ENCODE measurements around the gene TNNI2. TPM values are rescaled to one million over a fixed set of nuclear protein-coding genes. Genes with fewer than 3 reads are reported as not detected.

TNNI2 gene
- total RNA-seq, 2 donors from 2014 or later, result 1.4 TPM; not detected in 1

GRCh38 chr11:1852271-1852876, 13.6 kb downstream of the TNNI2 start:
- Mint-ChIP-seq H3K4me3 (peak overlapping the region; percentile 93), H3K4me1 (ENCODE audit: low read depth in 2 of 2) (peaks cover 44% of the 10 kb centered on the region in 2 donors), H3K9me3 (no peaks in the 10 kb centered on the region), H3K36me3 (no peaks in the 10 kb centered on the region), H3K27ac (peak overlapping the region; percentile 91 to 99), H3K27me3 (no peaks in the 10 kb centered on the region)
- DNase-seq (ENCODE audit: low spot score), result no peak
- no peak for ATAC-seq

- Mint-ChIP-seq H3K27ac (peak within 1 kb of the TSS; percentile 91 to 99), H3K27me3 (no peaks in the 10 kb centered on the region), H3K36me3 (no peaks in the 10 kb centered on the region), H3K9me3 (no peaks in the 10 kb centered on the region), H3K4me3 (peak within 1 kb of the TSS; percentile 93), H3K4me1 (ENCODE audit: low read depth in 2 of 2) (peaks cover 39 to 44% of the 10 kb centered on the region in 2 donors)
- ATAC-seq, result peak; percentile 78 to 82
- peak; percentile 91 for DNase-seq (ENCODE audit: low spot score)
Measured at GRCh38 chr11:1852877-1853276, 14.1 kb downstream of the TNNI2 start, which contains the start of gene LSP1. Gene LSP1, plus strand, starts transcription at chr11:1853084. Its CDS starts 61 bp downstream, at chr11:1853145.

- peak in 1 of 2 donors; percentile 4 for ATAC-seq
- no peak for DNase-seq (ENCODE audit: low spot score)
- Mint-ChIP-seq H3K36me3 (no peaks in the 10 kb centered on the region), H3K9me3 (no peaks in the 10 kb centered on the region), H3K4me1 (ENCODE audit: low read depth in 2 of 2) (peaks cover 36 to 44% of the 10 kb centered on the region in 2 donors), H3K4me3 (peak overlapping the region; percentile 93), H3K27ac (peak overlapping the region; percentile 91 to 99), H3K27me3 (no peaks in the 10 kb centered on the region)
Measured at GRCh38 chr11:1853376-1854131, 14.8 kb downstream of the TNNI2 start.

- H3K4me1 Mint-ChIP-seq (ENCODE audit: low read depth in 2 of 2), result peaks cover 29 to 38% of the 10 kb centered on the region in 2 donors
- peak overlapping the region; percentile 93 for H3K4me3 Mint-ChIP-seq
- no peak for DNase-seq (ENCODE audit: low spot score)
- peak overlapping the region; percentile 91 to 99 for H3K27ac Mint-ChIP-seq
- H3K27me3 Mint-ChIP-seq, result no peaks in the 10 kb centered on the region
- no peaks in the 10 kb centered on the region for H3K36me3 Mint-ChIP-seq
- ATAC-seq, result peak in 1 of 2 donors; percentile 8
- H3K9me3 Mint-ChIP-seq, result no peaks in the 10 kb centered on the region
Measured at GRCh38 chr11:1854132-1854948, 15.6 kb downstream of the TNNI2 start.

- DNase-seq (ENCODE audit: low spot score) (peak; percentile 83), ATAC-seq (peak; percentile 51 to 78)
- peak overlapping the region; percentile 91 to 99 for H3K27ac Mint-ChIP-seq
- H3K4me1 Mint-ChIP-seq (ENCODE audit: low read depth in 2 of 2), result peaks cover 23 to 36% of the 10 kb centered on the region in 2 donors
- peak overlapping the region; percentile 93 for H3K4me3 Mint-ChIP-seq
- no peaks in the 10 kb centered on the region for H3K27me3 Mint-ChIP-seq
- H3K9me3 Mint-ChIP-seq, result no peaks in the 10 kb centered on the region
- H3K36me3 Mint-ChIP-seq, result no peaks in the 10 kb centered on the region
Measured at GRCh38 chr11:1854949-1855885, 16.4 kb downstream of the TNNI2 start.

- H3K4me3 Mint-ChIP-seq, result peak overlapping the region; percentile 22
- no peaks in the 10 kb centered on the region for H3K36me3 Mint-ChIP-seq
- ATAC-seq, result no peak
- peaks cover 17 to 32% of the 10 kb centered on the region in 2 donors for H3K4me1 Mint-ChIP-seq (ENCODE audit: low read depth in 2 of 2)
- H3K27ac Mint-ChIP-seq, result peak overlapping the region; percentile 91 to 99
- H3K27me3 Mint-ChIP-seq, result no peaks in the 10 kb centered on the region
- no peak for DNase-seq (ENCODE audit: low spot score)
- H3K9me3 Mint-ChIP-seq, result no peaks in the 10 kb centered on the region
Measured at GRCh38 chr11:1855886-1856265, 17.1 kb downstream of the TNNI2 start.

GRCh38 chr11:1856306-1857005, 17.7 kb downstream of the TNNI2 start:
- no peaks in the 10 kb centered on the region for H3K9me3 Mint-ChIP-seq
- no peaks in the 10 kb centered on the region for H3K27me3 Mint-ChIP-seq
- peak overlapping the region; percentile 91 to 99 for H3K27ac Mint-ChIP-seq
- ATAC-seq (no peak), DNase-seq (ENCODE audit: low spot score) (no peak)
- H3K4me3 Mint-ChIP-seq, result peak overlapping the region; percentile 22
- no peaks in the 10 kb centered on the region for H3K36me3 Mint-ChIP-seq
- H3K4me1 Mint-ChIP-seq (ENCODE audit: low read depth in 2 of 2), result peaks cover 14 to 27% of the 10 kb centered on the region in 2 donors

GRCh38 chr11:1857064-1857463, 18.3 kb downstream of the TNNI2 start:
- DNase-seq (ENCODE audit: low spot score) (no peak), ATAC-seq (no peak)
- H3K36me3 Mint-ChIP-seq, result no peaks in the 10 kb centered on the region
- H3K27ac Mint-ChIP-seq, result no peak overlapping the region
- H3K9me3 Mint-ChIP-seq, result no peaks in the 10 kb centered on the region
- no peaks in the 10 kb centered on the region for H3K27me3 Mint-ChIP-seq
- peaks cover 11 to 24% of the 10 kb centered on the region in 2 donors for H3K4me1 Mint-ChIP-seq (ENCODE audit: low read depth in 2 of 2)
- H3K4me3 Mint-ChIP-seq, result no peak overlapping the region

GRCh38 chr11:1858154-1858553, 19.4 kb downstream of the TNNI2 start:
- H3K27me3 Mint-ChIP-seq, result no peaks in the 10 kb centered on the region

GRCh38 chr11:1858576-1858975, 19.8 kb downstream of the TNNI2 start:
- Mint-ChIP-seq H3K27me3 (no peaks in the 10 kb centered on the region), H3K9me3 (no peaks in the 10 kb centered on the region), H3K4me1 (ENCODE audit: low read depth in 2 of 2) (peaks cover 0 to 17% of the 10 kb centered on the region in 2 donors), H3K27ac (no peak overlapping the region), H3K36me3 (no peaks in the 10 kb centered on the region), H3K4me3 (no peak overlapping the region)
- no peak for DNase-seq (ENCODE audit: low spot score)
- ATAC-seq, result no peak

More at GRCh38 chr11:1858154-1858553, 19.4 kb downstream of the TNNI2 start:
- H3K36me3 Mint-ChIP-seq, result no peaks in the 10 kb centered on the region
- H3K4me3 Mint-ChIP-seq, result no peak overlapping the region
- peaks cover under 1 to 17% of the 10 kb centered on the region in 2 donors for H3K4me1 Mint-ChIP-seq (ENCODE audit: low read depth in 2 of 2)
- peak overlapping the region in 1 of 2 donors; percentile 8 for H3K27ac Mint-ChIP-seq
- ATAC-seq, result no peak
- no peaks in the 10 kb centered on the region for H3K9me3 Mint-ChIP-seq
- no peak for DNase-seq (ENCODE audit: low spot score)

GRCh38 chr11:1859004-1859403, 20.2 kb downstream of the TNNI2 start:
- H3K4me3 Mint-ChIP-seq, result no peak overlapping the region
- ATAC-seq, result no peak
- DNase-seq (ENCODE audit: low spot score), result no peak
- no peaks in the 10 kb centered on the region for H3K9me3 Mint-ChIP-seq
- H3K4me1 Mint-ChIP-seq (ENCODE audit: low read depth in 2 of 2), result peaks cover 0 to 16% of the 10 kb centered on the region in 2 donors
- H3K27me3 Mint-ChIP-seq, result no peaks in the 10 kb centered on the region
- H3K27ac Mint-ChIP-seq, result no peak overlapping the region
- H3K36me3 Mint-ChIP-seq, result no peaks in the 10 kb centered on the region

GRCh38 chr11:1860108-1860507, 21.3 kb downstream of the TNNI2 start:
- Mint-ChIP-seq H3K4me1 (ENCODE audit: low read depth in 2 of 2) (peaks cover 0 to 17% of the 10 kb centered on the region in 2 donors), H3K27me3 (no peaks in the 10 kb centered on the region), H3K36me3 (no peaks in the 10 kb centered on the region), H3K4me3 (no peak overlapping the region), H3K9me3 (no peaks in the 10 kb centered on the region), H3K27ac (no peak overlapping the region)
- DNase-seq (ENCODE audit: low spot score) (no peak), ATAC-seq (no peak)
